ENCODE data around the gene VASH1.

The VASH1 gene

DNA sequence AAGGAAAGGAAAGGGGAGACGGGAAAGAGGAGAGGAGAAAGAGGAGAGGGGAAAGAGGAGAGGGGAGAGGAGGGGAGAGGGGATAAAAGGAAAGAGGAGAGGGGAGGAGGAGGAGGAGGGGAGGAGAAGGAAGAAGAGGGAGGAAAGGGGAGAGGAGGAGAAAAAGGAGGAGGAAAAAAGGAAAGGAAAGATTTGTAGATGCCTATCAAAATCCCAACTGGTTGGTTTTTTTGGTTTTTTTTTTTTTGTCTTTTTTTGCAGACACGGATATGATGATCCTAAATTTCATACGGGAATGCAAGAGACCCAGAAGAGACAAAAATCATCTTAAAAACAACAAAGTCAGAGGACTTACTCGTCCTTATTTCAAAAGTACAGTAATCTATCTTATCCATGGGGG, 32.1 kb downstream of the VASH1 start:
- no peak for DNase-seq

GRCh38 chr14:76793956-76794355, 32.7 kb downstream of the VASH1 start:
- no peak for DNase-seq

GRCh38 chr14:76806446-76806845, 45.2 kb downstream of the VASH1 start:
- no peak for DNase-seq

- DNase-seq: no peak
Observed at GRCh38 chr14:76808011-76808410, 46.7 kb downstream of the VASH1 start.

GRCh38 chr14:76808990-76809389, 47.7 kb downstream of the VASH1 start:
- DNase-seq: no peak

- no peak for DNase-seq
Observed at GRCh38 chr14:76810525-76810924, 49.3 kb downstream of the VASH1 start.

GRCh38 chr14:76810953-76811400, 49.7 kb downstream of the VASH1 start:
- DNase-seq: no peak

- no peak for DNase-seq
Observed at GRCh38 chr14:76811561-76811960, 50.3 kb downstream of the VASH1 start.

DNA sequence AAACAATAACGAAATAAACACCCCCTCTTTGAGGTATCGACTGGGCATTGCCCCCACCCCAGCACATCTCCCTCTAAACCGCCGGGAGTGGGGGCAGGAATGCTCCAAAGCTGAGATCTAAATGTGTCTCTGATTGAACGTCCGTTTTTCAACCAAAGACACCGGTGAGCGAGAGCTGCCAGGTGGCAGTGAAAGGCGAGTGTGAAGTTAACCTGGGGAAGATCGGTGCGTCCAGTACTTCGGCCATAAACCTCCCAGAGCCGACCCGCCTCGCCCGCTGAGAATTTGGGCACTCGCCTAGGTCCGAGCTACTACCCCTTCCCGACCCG, 50.8 kb downstream of the VASH1 start:
- DNase-seq: no peak

- peak; percentile 97 for DNase-seq
Observed at GRCh38 chr14:76812422-76813383, 51.4 kb downstream of the VASH1 start, which contains the start of gene ANGEL1. ANGEL1 (minus strand) TSS chr14:76812882; CDS start chr14:76812827, 55 bp downstream.

DNA sequence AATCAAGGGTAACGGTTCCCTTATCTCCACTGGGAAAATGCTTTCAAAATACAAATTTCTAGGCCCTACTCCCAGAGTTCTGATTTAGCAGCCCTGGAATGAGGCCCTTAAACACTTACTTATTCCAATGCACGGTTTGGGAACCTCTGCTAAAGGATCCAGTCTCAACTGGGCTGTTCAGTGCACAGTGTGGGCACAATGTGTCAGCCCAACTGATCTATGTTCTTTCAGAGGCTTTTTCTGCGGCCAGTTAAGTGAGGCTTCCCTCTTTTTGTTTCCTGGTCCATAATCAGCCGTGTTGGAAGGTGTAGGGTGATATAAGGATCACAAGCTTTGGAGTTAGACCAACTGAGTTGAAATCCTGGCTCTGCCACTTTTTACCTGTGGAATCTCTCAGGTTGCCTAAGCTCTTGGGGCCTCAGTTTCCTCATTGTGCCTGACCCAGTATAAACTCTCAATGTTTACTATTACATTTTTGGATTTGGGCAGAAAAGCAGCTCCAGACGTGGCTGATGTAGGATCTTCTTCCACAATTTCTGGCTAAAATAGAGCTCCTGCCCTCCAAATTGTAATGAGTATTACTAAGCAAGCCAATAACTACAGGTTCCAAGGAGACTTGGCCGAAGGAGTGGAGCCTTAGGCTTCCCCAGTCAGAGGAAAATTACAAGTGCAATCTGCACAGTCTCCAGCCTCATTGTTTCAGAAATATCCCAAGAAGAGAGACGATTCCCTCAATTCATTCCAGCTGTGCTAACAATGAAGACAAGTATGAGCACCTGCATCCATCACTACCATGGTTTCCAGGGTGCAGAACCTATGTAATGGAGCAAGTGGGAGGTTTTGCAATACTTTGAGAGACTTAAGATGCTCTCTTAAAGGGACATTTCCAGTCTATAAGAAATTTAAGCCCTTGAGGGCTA, 53.7 kb downstream of the VASH1 start:
- DNase-seq: no peak

GRCh38 chr14:76820700-76821099, 59.4 kb downstream of the VASH1 start:
- no peak for DNase-seq

- DNase-seq: no peak
Observed at GRCh38 chr14:76826122-76826521, 64.9 kb downstream of the VASH1 start, which contains the start of gene LRRC74A. LRRC74A (plus strand) TSS chr14:76826408; CDS start chr14:76826698, 290 bp downstream.

DNA sequence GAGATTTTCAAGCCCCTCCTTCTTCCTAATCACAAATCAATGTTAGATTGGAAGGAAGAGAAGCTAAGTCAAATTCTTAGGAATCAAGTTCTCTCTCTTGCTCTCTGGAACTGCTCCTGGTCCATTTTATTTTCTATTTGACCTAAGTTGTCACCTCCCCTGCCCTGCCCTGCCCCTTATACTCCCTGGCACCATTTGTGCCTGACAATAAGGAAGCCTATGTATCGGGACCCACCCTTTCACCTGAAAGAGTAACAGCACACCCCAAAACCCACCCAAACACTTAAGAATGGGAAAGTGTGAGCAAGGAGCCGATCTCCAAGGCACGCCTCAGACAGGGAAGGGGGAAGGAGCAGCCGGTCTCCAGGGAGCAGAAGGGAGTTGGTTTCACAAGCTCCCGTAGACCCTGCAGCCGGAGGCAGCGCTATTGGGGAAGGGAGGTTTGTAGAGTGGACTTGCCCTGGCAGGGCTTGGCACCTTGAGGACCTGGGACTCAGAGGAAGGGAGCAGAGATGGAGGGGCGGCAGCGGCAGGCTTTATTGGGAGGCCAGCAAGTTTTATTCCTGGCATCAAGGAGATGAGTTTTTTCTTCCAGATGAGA, 66.5 kb downstream of the VASH1 start:
- no peak for DNase-seq

DNA sequence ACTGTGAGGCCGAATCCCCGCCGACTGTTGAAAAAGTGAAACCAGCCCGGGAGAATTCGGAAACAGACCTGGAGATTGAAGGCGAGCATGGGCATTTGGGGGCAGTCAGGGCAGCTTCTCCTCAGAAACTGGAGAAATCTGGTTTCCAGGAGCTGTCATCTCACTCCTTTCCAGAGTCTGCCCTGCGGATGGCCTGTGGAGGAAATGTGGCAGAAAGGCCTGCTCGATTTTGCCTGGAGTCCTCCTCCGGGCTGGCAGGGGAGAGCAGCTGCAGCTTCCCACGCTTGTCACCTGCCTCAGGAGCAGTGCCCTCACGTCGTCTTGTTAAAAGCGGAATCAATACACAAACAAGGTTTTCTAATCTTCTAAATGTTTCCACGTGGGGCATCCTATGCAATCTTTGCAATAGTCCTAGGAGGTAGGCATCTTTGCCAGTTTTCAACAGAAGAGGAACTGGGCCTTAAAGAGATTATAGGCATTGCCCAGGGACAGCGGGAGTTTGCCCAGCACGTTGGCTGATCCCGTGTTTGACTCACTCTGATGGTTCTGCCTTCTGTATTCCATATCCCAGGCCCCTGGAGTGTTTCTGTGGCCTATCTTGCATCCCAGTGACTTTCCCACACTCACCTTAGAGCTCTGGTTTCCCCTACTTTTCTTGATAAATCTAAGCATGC, 67.2 kb downstream of the VASH1 start:
- no peak for DNase-seq

- no peak for DNase-seq
Observed at GRCh38 chr14:76829013-76829365, 67.7 kb downstream of the VASH1 start.

DNA sequence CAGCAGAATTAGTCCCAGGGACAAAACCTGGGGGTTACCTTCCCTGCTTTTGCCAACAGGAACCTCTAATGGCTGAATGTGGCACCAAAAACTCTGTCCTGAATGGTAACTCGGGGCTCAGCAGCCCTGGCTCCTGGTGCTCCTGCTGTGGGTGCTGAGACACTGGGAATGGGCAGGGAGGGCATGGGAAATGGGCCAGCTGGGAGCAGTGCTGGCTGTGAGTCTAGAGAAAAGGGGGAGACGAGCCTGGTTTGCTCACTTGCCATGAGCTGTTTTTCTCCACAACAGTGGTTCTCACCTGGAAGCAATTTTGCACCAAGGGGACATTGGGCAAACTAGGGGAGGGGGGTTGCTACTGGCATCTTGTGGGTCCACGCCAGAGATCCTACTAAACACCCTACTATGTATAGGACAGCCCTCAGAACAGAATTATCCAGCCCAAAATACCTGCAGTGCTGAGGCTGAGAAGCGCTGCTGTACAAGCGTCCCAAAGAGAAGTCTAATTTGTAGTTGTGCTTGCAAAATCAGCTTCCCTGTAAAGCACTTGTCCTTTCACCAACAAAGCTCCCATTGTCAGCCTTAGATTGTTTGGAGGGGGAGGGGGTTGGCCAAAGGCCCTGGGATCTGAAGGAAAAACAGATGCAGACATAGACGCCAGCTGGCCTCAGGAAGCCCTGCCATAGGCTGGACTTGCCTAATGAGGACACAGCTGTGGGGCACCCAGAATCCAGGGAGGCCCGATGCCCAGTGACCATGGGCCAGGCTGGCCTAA, 68.6 kb downstream of the VASH1 start:
- no peak for DNase-seq

DNA sequence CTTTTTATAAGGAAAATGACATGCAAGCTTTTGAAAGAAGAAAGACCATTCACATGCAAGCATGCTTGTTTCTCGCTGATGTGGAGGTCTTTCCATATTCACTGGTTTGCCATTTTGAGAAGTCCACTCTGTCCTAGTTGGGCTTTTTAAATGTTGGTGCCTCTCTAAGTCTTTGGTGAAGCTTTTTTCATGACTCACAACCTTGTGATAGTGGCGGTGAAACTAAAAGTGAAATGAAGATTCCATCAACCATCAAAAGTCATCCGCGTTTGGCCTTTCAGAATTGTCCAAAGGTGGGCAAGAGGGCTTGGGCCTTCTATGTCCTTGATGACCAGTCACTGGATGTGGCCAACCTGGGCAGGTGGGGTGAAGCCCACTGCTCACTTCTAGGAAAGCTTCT, 69.3 kb downstream of the VASH1 start:
- DNase-seq: no peak

- no peak for DNase-seq
Observed at GRCh38 chr14:76832503-76832988, 71.3 kb downstream of the VASH1 start.
